ENCODE results near the gene GRM4. TPM values are rescaled to one million over a fixed set of nuclear protein-coding genes. Genes with fewer than 3 reads are reported as not detected.
A peak's percentile ranks its signal among the peaks of the same experiment; 100 is the strongest.

GRM4 gene
- total and polyA plus RNA-seq, 2 experiments from 2014 or later = 0.10 to 0.22 TPM

DNA sequence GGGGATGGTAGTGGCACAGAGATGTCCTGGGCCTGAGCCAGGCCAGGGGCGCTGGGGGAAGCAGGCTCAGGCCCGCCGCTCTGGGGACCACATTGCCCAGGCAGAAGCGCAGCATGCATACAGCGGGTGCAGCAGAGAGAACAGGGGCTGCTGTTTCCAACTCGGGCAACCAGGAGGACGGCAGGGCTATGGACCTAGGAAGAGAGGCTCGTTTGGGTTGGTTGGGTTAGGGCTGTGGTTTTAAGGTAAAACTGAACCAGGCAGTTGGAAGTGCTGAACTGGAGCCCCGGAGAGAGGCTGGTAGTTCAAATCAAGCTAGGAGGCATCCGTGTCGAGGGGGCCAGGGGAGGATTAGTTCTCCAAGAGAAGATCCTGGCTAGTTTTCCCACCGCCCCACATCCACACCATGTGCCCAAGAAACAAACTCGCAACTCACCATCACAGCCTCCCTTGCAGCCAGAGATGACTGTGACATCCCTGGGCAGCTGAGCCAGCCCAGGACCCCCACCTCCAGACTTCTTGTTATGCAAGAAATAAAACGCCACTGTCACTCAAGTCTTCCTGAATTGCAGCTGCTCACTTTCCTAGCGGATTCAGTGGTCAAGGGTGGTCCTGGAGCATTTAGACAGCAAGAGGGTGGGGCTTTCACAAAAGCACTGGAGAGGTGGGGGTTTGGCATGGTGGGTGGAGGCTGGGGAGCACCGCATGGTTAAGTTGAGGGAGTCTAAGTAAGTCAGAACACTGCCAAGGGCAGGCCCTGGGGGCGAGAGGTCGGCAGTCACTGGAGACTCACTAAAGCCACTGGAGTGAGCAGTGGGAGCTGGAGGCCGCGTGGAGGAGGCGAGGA lies 161.2 kb downstream of the GRM4 start:
- 68 to 73% methylated on average over 20 to 21 of the region's 21 CpGs for WGBS, 2 experiments (ENCODE audit: low coverage in 1 of 2, low lambda C conversion rate in 2 of 2, missing lambda C conversion rate in 2 of 2)
- in situ Hi-C loops (cut with MboI) = no loop called here
- Histone ChIP-seq H3K27ac (no peak overlapping the region), H3K4me1 (ENCODE audit: insufficient read depth) (no peaks in the 10 kb centered on the region), H3K79me2 (ENCODE audit: insufficient read depth) (no peaks in the 10 kb centered on the region), H3K9me2 (ENCODE audit: insufficient read depth) (no peaks in the 10 kb centered on the region), H4K20me1 (ENCODE audit: insufficient read depth) (no peaks in the 10 kb centered on the region), H3K36me3 (ENCODE audit: low read depth) (no peaks in the 10 kb centered on the region), H3K9me3 (ENCODE audit: low read depth) (no peaks in the 10 kb centered on the region), H2AFZ (no peak overlapping the region), H3K4me3 (no peak overlapping the region), H3K27me3 (replicated peaks; ENCODE audit: insufficient read depth) (no peaks in the 10 kb centered on the region; the same call in 1 of the 2 replicates), H3K4me2 (ENCODE audit: unreplicated experiment) (no peak overlapping the region), H3F3A (ENCODE audit: insufficient read depth) (no peaks in the 10 kb centered on the region), H3K9ac (no peak overlapping the region)
- no peak for TF ChIP-seq EZH2phosphoT487 (IDR thresholded peaks at IDR 0.05; ENCODE audit: insufficient read depth, low read depth)
- no peak for TF ChIP-seq EZH2 (IDR thresholded peaks at IDR 0.05; ENCODE audit: insufficient read depth, poor library complexity, severe bottlenecking)
- DNase-seq = no peak

DNA sequence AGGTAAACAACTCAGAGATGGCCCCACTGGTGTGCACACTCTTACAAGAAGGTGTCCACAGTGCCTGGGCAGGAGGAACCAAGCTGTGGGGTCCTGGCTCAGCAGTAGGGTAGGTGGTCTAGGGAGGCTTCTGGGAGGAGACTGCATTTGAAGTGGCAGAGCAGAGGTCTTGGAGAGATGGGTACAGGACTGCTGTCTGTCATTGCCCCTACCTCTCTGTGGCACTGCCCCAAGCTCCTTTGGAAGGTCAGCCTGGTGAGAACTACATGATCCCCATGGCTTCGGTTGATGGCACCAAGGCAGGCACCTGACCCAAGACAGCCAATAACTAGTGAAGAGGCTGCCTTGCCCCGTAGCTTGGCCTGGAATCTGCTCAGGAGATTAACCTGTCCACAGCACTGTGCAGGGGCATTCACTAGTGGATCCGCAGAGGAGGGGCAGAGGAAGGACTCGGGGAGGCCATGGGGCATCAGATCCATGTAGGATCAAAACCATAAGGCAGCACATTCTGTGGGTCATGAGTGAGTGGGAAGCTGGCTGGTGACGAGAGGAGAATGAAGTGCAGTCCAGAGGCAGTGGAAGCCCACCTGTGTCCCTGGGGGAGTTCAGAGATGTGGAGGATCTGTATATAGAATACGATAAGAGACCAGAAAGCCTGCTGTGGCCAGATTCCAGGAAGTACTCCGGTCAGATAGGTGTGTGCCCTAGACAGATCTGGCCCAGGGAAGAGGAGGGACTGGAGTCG lies 162.0 kb downstream of the GRM4 start:
- in situ Hi-C loops (cut with MboI) = no loop called here
- 69 to 75% methylated on average over 8 of the region's 8 CpGs for WGBS, 2 experiments (ENCODE audit: low coverage in 1 of 2, low lambda C conversion rate in 2 of 2, missing lambda C conversion rate in 2 of 2)

DNA sequence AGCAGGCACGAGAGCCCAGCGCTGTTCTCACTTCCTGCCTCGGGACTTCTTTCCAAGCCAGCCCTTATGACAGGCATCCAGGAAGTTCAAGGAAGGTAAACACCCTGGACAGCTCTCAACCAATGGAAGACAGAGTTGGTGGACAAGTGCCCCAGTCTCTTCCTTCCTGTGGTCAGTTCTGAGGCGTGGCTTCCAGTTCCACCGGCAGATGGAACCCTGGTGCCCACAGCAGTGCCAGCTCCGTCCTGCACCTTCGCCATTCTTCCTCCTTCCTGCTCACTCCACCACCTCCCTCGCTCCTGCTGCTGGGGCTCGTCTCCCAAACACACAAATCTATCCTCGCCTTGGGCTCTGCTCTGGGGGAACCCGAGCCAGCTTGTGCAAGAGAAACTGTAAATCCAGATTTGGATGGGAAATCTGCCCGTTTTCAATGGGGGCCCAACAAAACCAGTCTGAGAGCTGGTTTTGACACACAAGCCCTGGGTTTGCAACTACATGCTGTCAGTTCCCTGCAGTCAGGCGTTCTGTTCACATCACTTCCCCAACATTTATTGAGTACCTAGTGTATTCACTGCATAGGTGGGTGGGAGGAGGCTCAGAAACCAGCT lies 162.7 kb downstream of the GRM4 start:
- no peak overlapping the region for H3K27ac ChIP-seq
- H2AFZ ChIP-seq = 0 out of 2 replicates have a peak overlapping the region, but pooled peaks have one; percentile 24
- TF ChIP-seq EZH2 (IDR thresholded peaks at IDR 0.05; ENCODE audit: insufficient read depth, poor library complexity, severe bottlenecking) (no peak), EZH2phosphoT487 (IDR thresholded peaks at IDR 0.05; ENCODE audit: insufficient read depth, low read depth) (no peak)
- H3K9me2 ChIP-seq (ENCODE audit: insufficient read depth) = no peaks in the 10 kb centered on the region
- in situ Hi-C loops (cut with MboI) = no loop called here
- no peaks in the 10 kb centered on the region for H4K20me1 ChIP-seq (ENCODE audit: insufficient read depth)
- WGBS, 2 experiments (ENCODE audit: low coverage in 1 of 2, low lambda C conversion rate in 2 of 2, missing lambda C conversion rate in 2 of 2) = 32 to 38% methylated on average over 13 of the region's 13 CpGs
- no peaks in the 10 kb centered on the region for H3K9me3 ChIP-seq (ENCODE audit: low read depth)
- no peaks in the 10 kb centered on the region for H3K36me3 ChIP-seq (ENCODE audit: low read depth)
- H3F3A ChIP-seq (ENCODE audit: insufficient read depth) = no peaks in the 10 kb centered on the region
- no peak overlapping the region for H3K9ac ChIP-seq
- no peak overlapping the region for H3K4me2 ChIP-seq (ENCODE audit: unreplicated experiment)
- H3K79me2 ChIP-seq (ENCODE audit: insufficient read depth) = no peaks in the 10 kb centered on the region
- H3K4me1 ChIP-seq (ENCODE audit: insufficient read depth) = no peaks in the 10 kb centered on the region
- DNase-seq = peak; percentile 34
- no peak overlapping the region for H3K4me3 ChIP-seq
- H3K27me3 ChIP-seq (replicated peaks; ENCODE audit: insufficient read depth) = no peaks in the 10 kb centered on the region; the same call in 1 of the 2 replicates

More for the DNA sequence above, 162.0 kb downstream of the GRM4 start:
- DNase-seq = no peak
- no peaks in the 10 kb centered on the region for H3K79me2 ChIP-seq (ENCODE audit: insufficient read depth)
- H3K9me2 ChIP-seq (ENCODE audit: insufficient read depth) = no peaks in the 10 kb centered on the region
- no peaks in the 10 kb centered on the region for H4K20me1 ChIP-seq (ENCODE audit: insufficient read depth)
- H3K9me3 ChIP-seq (ENCODE audit: low read depth) = no peaks in the 10 kb centered on the region
- TF ChIP-seq EZH2 (IDR thresholded peaks at IDR 0.05; ENCODE audit: insufficient read depth, poor library complexity, severe bottlenecking) = no peak
- no peaks in the 10 kb centered on the region for H3F3A ChIP-seq (ENCODE audit: insufficient read depth)
- no peak overlapping the region for H3K4me2 ChIP-seq (ENCODE audit: unreplicated experiment)
- no peaks in the 10 kb centered on the region for H3K4me1 ChIP-seq (ENCODE audit: insufficient read depth)
- H3K36me3 ChIP-seq (ENCODE audit: low read depth) = no peaks in the 10 kb centered on the region
- no peak overlapping the region for H3K27ac ChIP-seq
- no peak overlapping the region for H3K4me3 ChIP-seq
- no peak overlapping the region for H2AFZ ChIP-seq
- no peaks in the 10 kb centered on the region; the same call in 1 of the 2 replicates for H3K27me3 ChIP-seq (replicated peaks; ENCODE audit: insufficient read depth)
- no peak overlapping the region for H3K9ac ChIP-seq

DNA sequence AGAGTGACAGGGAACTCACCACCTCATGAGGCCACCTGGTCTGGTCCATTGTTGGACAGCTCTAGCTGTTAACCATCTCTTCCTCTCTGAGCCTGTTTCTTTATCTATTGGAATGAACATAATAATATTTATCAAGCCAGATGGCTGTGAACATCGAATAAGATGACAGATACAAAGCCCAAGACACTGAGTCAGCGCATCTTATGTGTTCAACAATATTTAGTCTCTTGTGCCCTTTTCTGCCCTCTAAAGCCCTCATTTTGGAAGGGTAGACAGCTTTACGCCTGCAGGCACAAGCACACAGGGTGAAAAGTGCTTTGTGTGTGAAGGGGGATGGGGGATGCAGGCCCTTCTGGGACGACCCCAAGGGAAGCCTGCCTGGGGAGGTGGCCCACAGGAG lies 164.0 kb downstream of the GRM4 start:
- H3K9me3 ChIP-seq (ENCODE audit: low read depth) = no peaks in the 10 kb centered on the region
- peaks cover 7% of the 10 kb centered on the region for H3K27me3 ChIP-seq (replicated peaks; ENCODE audit: insufficient read depth)
- no peaks in the 10 kb centered on the region for H3K36me3 ChIP-seq (ENCODE audit: low read depth)
- no peaks in the 10 kb centered on the region for H3K79me2 ChIP-seq (ENCODE audit: insufficient read depth)
- no peak overlapping the region for H3K4me2 ChIP-seq (ENCODE audit: unreplicated experiment)
- in situ Hi-C loops (cut with MboI) = no loop called here
- H3K9me2 ChIP-seq (ENCODE audit: insufficient read depth) = no peaks in the 10 kb centered on the region
- 57 to 71% methylated on average over 4 of the region's 4 CpGs for whole genome bisulfite sequencing, 2 experiments (ENCODE audit: low coverage in 1 of 2, low lambda C conversion rate in 2 of 2, missing lambda C conversion rate in 2 of 2)
- no peaks in the 10 kb centered on the region for H3K4me1 ChIP-seq (ENCODE audit: insufficient read depth)
- H3K27ac ChIP-seq = no peak overlapping the region
- DNase-seq = no peak
- H3F3A ChIP-seq (ENCODE audit: insufficient read depth) = no peaks in the 10 kb centered on the region
- no peak overlapping the region for H3K9ac ChIP-seq
- no peaks in the 10 kb centered on the region for H4K20me1 ChIP-seq (ENCODE audit: insufficient read depth)
- H3K4me3 ChIP-seq = no peak overlapping the region
- no peak overlapping the region for H2AFZ ChIP-seq
- TF ChIP-seq EZH2phosphoT487 (IDR thresholded peaks at IDR 0.05; ENCODE audit: insufficient read depth, low read depth) (no peak), EZH2 (IDR thresholded peaks at IDR 0.05; ENCODE audit: insufficient read depth, poor library complexity, severe bottlenecking) (no peak)
